CD4-positive, CD25-positive, alpha-beta regulatory T cell (primary cell): Measurements from ENCODE around the gene PCDHGB2. TPM values are rescaled to one million over a fixed set of nuclear protein-coding genes. Genes with fewer than 3 reads are reported as not detected.

Experiments used
- ATAC-seq, 2 donors: fragments of 150-1000 bp; cut with Tn5 transposase; one replicate each; pipeline ENCODE4 v1.10.0; 2021; ENCODE audit warnings: low read depth in 2 of 2, moderate number of reproducible peaks in 2 of 2, moderate library complexity in 1 of 2
- DNase-seq, 3 donors: peaks; one replicate each; pipeline versions ENCODE4 v3.0.0 to v3.0.0-alpha.2; 2012 to 2022; ENCODE audit warnings: mixed read lengths in 1 of 3
- H3K27ac ChIP-seq: one replicate; pipeline ENCODE4 v1.7.0; 2013; ENCODE audit warnings: mild to moderate bottlenecking, low read length; ENCODE audit not compliant: insufficient read depth, poor library complexity, severe bottlenecking
- H3K27me3 ChIP-seq: one replicate; pipeline ENCODE4 v1.7.0; 2013; ENCODE audit warnings: low read length; ENCODE audit not compliant: control insufficient read depth, insufficient read depth
- H3K36me3 ChIP-seq: one replicate; pipeline ENCODE4 v1.7.0; 2013; ENCODE audit warnings: mild to moderate bottlenecking, low read length, moderate library complexity; ENCODE audit not compliant: control insufficient read depth, insufficient read depth
- H3K4me1 ChIP-seq: 2 replicates; pipeline ENCODE4 v1.7.0; 2013; ENCODE audit warnings: mild to moderate bottlenecking, low read length; ENCODE audit not compliant: insufficient read depth, control insufficient read depth, poor library complexity, severe bottlenecking
- H3K4me3 ChIP-seq: one replicate; pipeline ENCODE4 v1.7.0; 2013; ENCODE audit warnings: low read depth, mild to moderate bottlenecking, low read length, moderate library complexity
- H3K9me3 ChIP-seq, 2 experiments: 1 replicate in 1 of 2; 2 replicates in 1 of 2; pipeline ENCODE4 v1.7.0; 2013; ENCODE audit warnings: low read length in 2 of 2, mild to moderate bottlenecking in 1 of 2, moderate library complexity in 1 of 2; ENCODE audit not compliant: control insufficient read depth in 2 of 2
- H3K27ac Mint-ChIP-seq, 3 donors: one replicate each; pipeline ENCODE4 v1.8.0; 2020 to 2022; ENCODE audit warnings: mild to moderate bottlenecking in 3 of 3, mixed read lengths in 3 of 3, moderate library complexity in 2 of 3
- H3K27me3 Mint-ChIP-seq: one replicate; pipeline ENCODE4 v1.8.0; 2022; ENCODE audit warnings: mild to moderate bottlenecking, mixed read lengths
- H3K36me3 Mint-ChIP-seq: one replicate; pipeline ENCODE4 v1.8.0; 2020; ENCODE audit warnings: mixed read lengths
- H3K4me1 Mint-ChIP-seq, 4 donors: one replicate each; pipeline ENCODE4 v1.8.0; 2020 to 2022; ENCODE audit warnings: mixed read lengths in 4 of 4, mild to moderate bottlenecking in 1 of 4
- H3K4me3 Mint-ChIP-seq, 4 donors: one replicate each; pipeline ENCODE4 v1.8.0; 2020 to 2022; ENCODE audit warnings: mild to moderate bottlenecking in 4 of 4, mixed read lengths in 4 of 4, moderate library complexity in 3 of 4
- H3K9me3 Mint-ChIP-seq, 7 donors: one replicate each; pipeline ENCODE4 v1.8.0; 2020 to 2022; ENCODE audit warnings: mixed read lengths in 7 of 7, mild to moderate bottlenecking in 3 of 7, moderate library complexity in 2 of 7
- polyA plus RNA-seq, 4 donors: library from polyadenylated mRNA; unstranded; fragments of 300-500 nt; fragmentation: Illumina TruSeq; gene quantifications; one replicate each; pipeline ENCODE4 v1.2.3, GENCODE V29; 2021
- total RNA-seq: library from RNA; stranded (reverse); gene quantifications from one replicate; pipeline ENCODE4 v1.2.3, GENCODE V29; 2022

Gene PCDHGB2
- total and polyA plus RNA-seq, 5 donors from 2014 or later: 0.20 to 0.54 TPM; not detected in 3

DNA sequence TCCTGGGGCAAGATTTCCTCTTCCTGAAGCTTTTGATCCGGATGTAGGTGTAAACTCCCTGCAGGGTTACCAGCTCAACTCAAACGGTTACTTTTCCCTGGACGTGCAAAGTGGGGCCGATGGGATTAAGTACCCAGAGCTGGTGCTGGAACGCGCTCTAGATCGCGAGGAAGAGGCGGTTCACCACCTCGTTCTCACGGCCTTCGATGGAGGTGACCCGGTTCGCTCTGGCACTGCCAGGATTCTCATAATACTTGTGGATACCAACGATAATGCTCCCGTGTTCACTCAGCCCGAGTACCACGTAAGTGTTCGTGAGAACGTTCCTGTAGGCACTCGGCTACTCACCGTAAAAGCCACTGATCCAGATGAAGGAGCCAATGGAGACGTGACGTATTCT is 4.2 kb upstream of the PCDHGB2 start:
- DNase-seq (no peak), ATAC-seq (no peak)
- H3K4me1 ChIP-seq: no peaks in the 10 kb centered on the region
- no peaks in the 10 kb centered on the region for H3K36me3 ChIP-seq
- peaks cover 20% of the 10 kb centered on the region for H3K27me3 ChIP-seq
- no peak overlapping the region for H3K27ac ChIP-seq
- H3K4me3 Mint-ChIP-seq: peak overlapping the region in 1 of 4 donors; percentile 13
- peaks cover 0 to 42% (median 14%) of the 10 kb centered on the region in 7 donors for H3K9me3 Mint-ChIP-seq
- H3K27me3 Mint-ChIP-seq: peaks cover 50% of the 10 kb centered on the region
- H3K27ac Mint-ChIP-seq: no peak overlapping the region
- H3K9me3 ChIP-seq: peaks cover 15 to 28% of the 10 kb centered on the region in 2 experiments
- H3K4me1 Mint-ChIP-seq: peaks cover 0 to 10% (median 4%) of the 10 kb centered on the region in 4 donors
- H3K4me3 ChIP-seq: no peak overlapping the region
- peaks cover 2% of the 10 kb centered on the region for H3K36me3 Mint-ChIP-seq

DNA sequence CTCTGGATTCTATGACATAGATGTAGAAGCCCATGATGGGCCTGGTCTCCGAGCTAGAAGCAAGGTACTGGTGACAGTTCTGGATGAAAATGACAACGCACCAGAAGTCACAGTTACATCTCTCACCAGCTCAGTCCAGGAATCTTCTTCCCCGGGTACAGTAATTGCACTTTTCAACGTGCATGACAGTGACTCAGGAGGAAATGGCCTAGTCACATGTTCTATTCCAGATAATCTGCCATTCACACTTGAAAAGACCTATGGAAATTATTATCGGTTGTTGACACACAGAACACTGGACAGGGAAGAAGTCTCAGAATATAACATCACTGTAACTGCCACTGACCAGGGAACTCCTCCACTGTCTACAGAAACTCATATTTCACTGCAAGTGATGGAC is 3.7 kb upstream of the PCDHGB2 start:
- no peak for ATAC-seq
- Mint-ChIP-seq H3K4me1 (peaks cover 0 to 10% (median 5%) of the 10 kb centered on the region in 4 donors), H3K27ac (no peak overlapping the region), H3K27me3 (peaks cover 55% of the 10 kb centered on the region), H3K9me3 (peaks cover 0 to 42% (median 14%) of the 10 kb centered on the region in 7 donors), H3K36me3 (peaks cover 3% of the 10 kb centered on the region), H3K4me3 (no peak overlapping the region)
- Histone ChIP-seq H3K9me3 (peaks cover 10 to 28% of the 10 kb centered on the region in 2 experiments), H3K36me3 (no peaks in the 10 kb centered on the region), H3K4me3 (no peak overlapping the region), H3K27ac (no peak overlapping the region), H3K4me1 (no peaks in the 10 kb centered on the region), H3K27me3 (peaks cover 15% of the 10 kb centered on the region)
- no peak for DNase-seq

DNA sequence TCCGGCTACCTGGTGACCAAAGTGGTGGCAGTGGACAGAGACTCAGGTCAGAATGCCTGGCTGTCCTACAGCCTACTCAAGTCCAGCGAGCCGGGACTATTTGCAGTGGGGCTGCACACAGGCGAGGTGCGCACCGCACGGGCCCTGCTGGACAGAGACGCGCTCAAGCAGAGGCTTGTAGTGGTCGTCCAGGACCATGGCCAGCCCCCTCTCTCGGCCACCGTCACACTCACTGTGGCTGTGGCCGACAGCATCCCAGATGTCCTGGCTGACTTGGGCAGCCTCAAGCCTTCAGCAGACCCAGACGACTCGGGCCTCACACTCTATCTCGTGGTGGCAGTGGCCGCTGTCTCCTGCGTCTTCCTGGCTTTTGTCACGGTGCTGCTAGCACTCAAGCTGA is 2.8 kb upstream of the PCDHGB2 start:
- Mint-ChIP-seq H3K27me3 (peaks cover 58% of the 10 kb centered on the region), H3K9me3 (peaks cover 0 to 46% (median 16%) of the 10 kb centered on the region in 7 donors), H3K4me1 (peaks cover 0 to 10% (median 5%) of the 10 kb centered on the region in 4 donors), H3K27ac (no peak overlapping the region), H3K36me3 (peaks cover 3% of the 10 kb centered on the region), H3K4me3 (no peak overlapping the region)
- DNase-seq: no peak
- no peaks in the 10 kb centered on the region for H3K4me1 ChIP-seq
- no peak overlapping the region for H3K27ac ChIP-seq
- no peak for ATAC-seq
- peaks cover 12% of the 10 kb centered on the region for H3K27me3 ChIP-seq
- H3K4me3 ChIP-seq: no peak overlapping the region
- H3K9me3 ChIP-seq: peaks cover 10 to 25% of the 10 kb centered on the region in 2 experiments
- H3K36me3 ChIP-seq: no peaks in the 10 kb centered on the region

DNA sequence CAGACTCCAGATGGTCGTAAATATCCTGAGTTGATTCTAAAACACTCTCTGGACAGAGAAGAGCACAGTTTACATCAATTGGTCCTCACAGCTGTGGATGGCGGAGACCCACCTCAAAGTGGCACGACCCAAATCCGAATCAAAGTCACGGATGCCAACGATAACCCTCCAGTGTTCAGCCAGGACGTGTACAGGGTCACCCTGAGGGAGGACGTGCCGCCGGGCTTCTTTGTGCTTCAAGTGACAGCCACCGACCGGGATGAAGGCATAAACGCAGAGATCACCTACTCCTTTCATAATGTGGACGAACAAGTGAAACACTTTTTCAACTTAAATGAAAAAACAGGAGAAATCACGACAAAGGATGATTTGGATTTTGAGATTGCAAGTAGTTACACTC is 891 bp downstream of the PCDHGB2 start:
- Histone ChIP-seq H3K27me3 (peaks cover 26% of the 10 kb centered on the region), H3K4me1 (no peaks in the 10 kb centered on the region), H3K4me3 (no peak overlapping the region), H3K9me3 (peaks cover 26 to 47% of the 10 kb centered on the region in 2 experiments), H3K36me3 (no peaks in the 10 kb centered on the region), H3K27ac (no peak overlapping the region)
- peaks cover 70% of the 10 kb centered on the region for H3K27me3 Mint-ChIP-seq
- H3K9me3 Mint-ChIP-seq: peaks cover 0 to 64% (median 18%) of the 10 kb centered on the region in 7 donors
- H3K27ac Mint-ChIP-seq: peak overlapping the region in 1 of 3 donors; percentile 32
- peaks cover 6% of the 10 kb centered on the region for H3K36me3 Mint-ChIP-seq
- H3K4me3 Mint-ChIP-seq: no peak overlapping the region
- H3K4me1 Mint-ChIP-seq: peaks cover 0 to 10% (median 5%) of the 10 kb centered on the region in 4 donors
- no peak for DNase-seq
- ATAC-seq: no peak

DNA sequence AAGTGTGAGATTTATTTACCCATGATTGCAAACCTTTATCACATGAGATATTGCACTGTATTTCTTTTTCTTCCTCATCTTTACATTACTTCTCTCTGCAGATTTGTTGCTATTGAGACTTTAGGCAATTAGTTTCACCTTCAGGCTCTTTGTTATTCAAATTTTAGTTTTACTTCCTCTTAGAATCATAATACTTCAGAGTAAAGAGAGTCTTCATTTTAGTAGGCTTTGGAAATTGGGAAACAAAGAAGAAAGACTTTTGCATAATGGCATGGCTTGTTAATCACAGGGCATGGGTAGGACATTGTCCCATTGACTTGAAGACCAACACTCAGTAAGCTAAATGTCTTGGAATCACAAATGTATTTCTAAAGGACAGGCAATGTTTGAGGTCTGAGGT is 2.9 kb downstream of the PCDHGB2 start:
- H3K9me3 Mint-ChIP-seq: peaks cover 0 to 57% (median 15%) of the 10 kb centered on the region in 7 donors

DNA sequence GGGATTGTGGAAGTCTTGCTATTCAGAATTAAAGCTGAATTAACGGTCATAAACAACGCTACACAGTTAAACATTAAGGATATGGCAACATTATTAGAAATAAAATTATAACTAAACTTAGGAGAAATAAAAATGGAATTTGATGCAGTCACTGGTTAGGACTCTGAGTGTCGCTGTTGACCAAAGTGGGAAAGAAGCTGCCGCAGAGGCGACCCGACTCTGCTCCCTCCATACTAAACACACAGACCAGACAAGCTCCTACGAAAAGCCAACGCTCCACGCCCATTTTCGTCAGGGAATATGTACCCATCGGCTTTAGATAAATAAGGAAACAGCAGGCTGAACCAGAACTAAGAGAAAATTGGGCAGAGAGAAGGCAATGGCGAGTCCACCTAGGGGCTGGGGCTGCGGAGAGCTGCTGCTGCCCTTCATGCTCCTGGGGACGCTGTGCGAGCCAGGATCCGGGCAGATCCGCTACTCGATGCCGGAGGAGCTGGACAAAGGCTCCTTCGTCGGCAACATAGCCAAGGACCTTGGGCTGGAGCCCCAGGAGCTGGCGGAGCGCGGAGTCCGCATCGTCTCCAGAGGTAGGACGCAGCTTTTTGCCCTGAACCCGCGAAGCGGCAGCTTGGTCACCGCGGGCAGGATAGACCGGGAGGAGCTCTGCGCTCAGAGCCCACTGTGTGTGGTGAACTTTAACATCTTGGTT is 4.3 kb downstream of the PCDHGB2 start, which contains the start of gene PCDHGA5:
TSS of gene PCDHGA5 (plus strand) at position 211 of the 709 bp plus-strand sequence. CDS start at position 380, 169 bp downstream.
- Histone ChIP-seq H3K4me3 (no peak within 1 kb of the TSS), H3K36me3 (no peaks in the 10 kb centered on the region), H3K4me1 (no peaks in the 10 kb centered on the region), H3K9me3 (peaks cover 34 to 50% of the 10 kb centered on the region in 2 experiments), H3K27ac (no peak within 1 kb of the TSS), H3K27me3 (peaks cover 26% of the 10 kb centered on the region)
- peaks cover 6% of the 10 kb centered on the region for H3K36me3 Mint-ChIP-seq
- ATAC-seq: no peak
- peak within 1 kb of the TSS in 1 of 4 donors; percentile 52 for H3K4me3 Mint-ChIP-seq
- H3K9me3 Mint-ChIP-seq: peaks cover 0 to 51% (median 14%) of the 10 kb centered on the region in 7 donors
- H3K4me1 Mint-ChIP-seq: peaks cover 0 to 5% (median 2%) of the 10 kb centered on the region in 4 donors
- DNase-seq: no peak
- no peak within 1 kb of the TSS for H3K27ac Mint-ChIP-seq
- H3K27me3 Mint-ChIP-seq: peaks cover 60% of the 10 kb centered on the region

More for the DNA sequence above, 2.9 kb downstream of the PCDHGB2 start:
- Histone ChIP-seq H3K27me3 (peaks cover 26% of the 10 kb centered on the region), H3K4me1 (no peaks in the 10 kb centered on the region), H3K36me3 (no peaks in the 10 kb centered on the region), H3K9me3 (peaks cover 28 to 50% of the 10 kb centered on the region in 2 experiments), H3K4me3 (no peak overlapping the region), H3K27ac (no peak overlapping the region)
- Mint-ChIP-seq H3K36me3 (peaks cover 6% of the 10 kb centered on the region), H3K27me3 (peaks cover 62% of the 10 kb centered on the region), H3K4me1 (peaks cover 0 to 5% (median 5%) of the 10 kb centered on the region in 4 donors), H3K4me3 (peak overlapping the region in 1 of 4 donors; percentile 2), H3K27ac (peak overlapping the region in 1 of 3 donors; percentile 56)
- no peak for DNase-seq
- no peak for ATAC-seq

DNA sequence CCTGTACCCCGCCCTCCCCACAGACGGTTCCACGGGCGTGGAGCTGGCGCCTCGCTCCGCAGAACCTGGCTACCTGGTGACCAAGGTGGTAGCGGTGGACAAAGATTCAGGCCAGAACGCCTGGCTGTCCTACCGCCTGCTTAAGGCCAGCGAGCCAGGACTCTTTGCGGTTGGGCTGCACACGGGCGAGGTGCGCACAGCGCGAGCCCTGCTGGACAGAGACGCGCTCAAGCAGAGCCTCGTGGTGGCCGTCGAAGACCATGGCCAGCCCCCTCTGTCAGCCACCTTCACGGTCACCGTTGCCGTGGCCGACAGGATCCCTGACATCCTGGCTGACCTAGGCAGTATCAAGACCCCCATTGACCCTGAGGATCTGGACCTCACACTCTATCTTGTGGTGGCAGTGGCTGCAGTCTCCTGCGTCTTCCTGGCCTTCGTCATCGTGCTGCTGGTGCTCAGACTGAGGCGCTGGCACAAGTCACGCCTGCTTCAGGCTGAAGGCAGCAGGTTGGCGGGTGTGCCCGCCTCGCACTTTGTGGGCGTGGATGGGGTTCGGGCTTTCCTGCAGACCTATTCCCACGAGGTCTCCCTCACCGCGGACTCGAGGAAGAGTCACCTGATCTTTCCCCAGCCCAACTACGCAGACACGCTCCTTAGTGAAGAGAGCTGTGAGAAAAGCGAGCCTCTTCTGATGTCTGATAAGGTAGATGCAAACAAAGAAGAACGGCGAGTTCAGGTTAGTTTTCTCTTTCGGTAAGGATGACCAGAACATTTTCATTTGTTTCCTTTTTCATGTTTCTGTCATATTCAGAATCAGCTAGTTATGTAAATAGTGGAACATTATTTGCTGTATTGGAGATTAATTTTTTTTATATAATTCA is 6.5 kb downstream of the PCDHGB2 start:
- H3K36me3 ChIP-seq: no peaks in the 10 kb centered on the region
- H3K4me1 ChIP-seq: peaks cover 8% of the 10 kb centered on the region
- Mint-ChIP-seq H3K27ac (no peak overlapping the region), H3K9me3 (peaks cover 0 to 48% (median 11%) of the 10 kb centered on the region in 7 donors), H3K4me3 (no peak overlapping the region), H3K27me3 (peaks cover 59% of the 10 kb centered on the region), H3K36me3 (peaks cover 7% of the 10 kb centered on the region), H3K4me1 (peaks cover 0 to 10% (median 0%) of the 10 kb centered on the region in 4 donors)
- peaks cover 42% of the 10 kb centered on the region for H3K27me3 ChIP-seq
- no peak for ATAC-seq
- DNase-seq: no peak
- no peak overlapping the region for H3K4me3 ChIP-seq
- H3K9me3 ChIP-seq: peaks cover 29 to 48% of the 10 kb centered on the region in 2 experiments
- no peak overlapping the region for H3K27ac ChIP-seq
